Measurements from ENCODE around the gene PTPRN.

- no peak for TF ChIP-seq HDGF (IDR thresholded peaks at IDR 0.05; ENCODE audit: borderline replicate concordance)
- no peak for TF ChIP-seq BHLHE40 (IDR thresholded peaks at IDR 0.05; ENCODE audit: borderline replicate concordance)
- TF ChIP-seq SUZ12 (IDR thresholded peaks at IDR 0.05), result no peak
- TF ChIP-seq ZNF384 (IDR thresholded peaks at IDR 0.05), result no peak
- no peak for TF ChIP-seq ARNT (IDR thresholded peaks at IDR 0.05)
- no peak for TF ChIP-seq ELF4 (IDR thresholded peaks at IDR 0.05)
- no peak for TF ChIP-seq SP1 (IDR thresholded peaks at IDR 0.05)
- TF ChIP-seq FOXM1 (IDR thresholded peaks at IDR 0.05; ENCODE audit: borderline replicate concordance), result no peak
- TF ChIP-seq LEF1 (IDR thresholded peaks at IDR 0.05; ENCODE audit: borderline replicate concordance), result no peak
These were observed 23.3 kb upstream of the PTPRN start, which contains the start of gene RESP18 for GRCh38 chr2:219332542-219332941.

Measured in HEK293T (cell line).